GM12878 (cell line): Measurements from ENCODE around the gene NAV2. TPM values are rescaled to one million over a fixed set of nuclear protein-coding genes. Genes with fewer than 3 reads are reported as not detected.
A peak's percentile ranks its signal among the peaks of the same experiment; 100 is the strongest.

Source experiments
- ATAC-seq: fragments of 200-7000 bp; cut with Tn5 transposase; 3 replicates; pipeline ENCODE4 v1.9.1; 2020; ENCODE audit warnings: mild to moderate bottlenecking, moderate library complexity
- BruUV-seq: library from RNA; stranded (reverse); fragments of 400-500 nt; replicated peaks from 2 replicates; lab custom pipeline; 2021; lab: Mats Ljungman, UMichigan
- CTCF ChIA-PET: fragments of 300-600 bp; sonication (Branson Sonifier 250); formaldehyde crosslinking; extraction: SDS; loops from one replicate; lab custom pipeline; 2021; ENCODE audit warnings: inconsistent platforms; lab: Yijun Ruan, JAX
- POLR2A ChIA-PET: fragments of 350-600 bp; formaldehyde crosslinking; extraction: SDS; loops from one replicate; lab custom pipeline; 2021; ENCODE audit warnings: inconsistent platforms; lab: Charles Lee
- RAD21 ChIA-PET: fragments of 300-600 bp; sonication (Branson Sonifier 250); formaldehyde crosslinking; loops from one replicate; lab custom pipeline; 2023; ENCODE audit warnings: antibody characterized with exemption; ENCODE audit not compliant: unreplicated experiment; lab: Charles Lee
- SMC1A ChIA-PET: fragments of 300-600 bp; sonication (Branson Sonifier 250); formaldehyde crosslinking; loops from one replicate; lab custom pipeline; 2023; ENCODE audit not compliant: unreplicated experiment, uncharacterized antibody; lab: Charles Lee
- DNase-seq: peaks from one replicate; pipeline ENCODE4 v3.0.0-alpha.2; 2011; ENCODE audit warnings: low read depth, low spot score
- FAIRE-seq: peaks from 3 replicates; lab custom pipeline; 2011; peaks lifted over from hg19 to GRCh38; lab: Jason Lieb, UNC
- H2AFZ ChIP-seq: 2 replicates; pipeline ENCODE4 v1.6.0; 2011; ENCODE audit warnings: low read depth, low read length, control low read depth; ENCODE audit not compliant: control insufficient read depth
- H3K27ac ChIP-seq: 2 replicates; pipeline ENCODE4 v1.5.1; 2011; ENCODE audit warnings: control low read depth; ENCODE audit not compliant: control insufficient read depth, insufficient read depth
- H3K27me3 ChIP-seq, 2 experiments: replicated peaks in 1 of 2; 2 replicates each; pipeline versions ENCODE4 v1.6.0 to v1.6.1; 2011; ENCODE audit warnings: low read length in 1 of 2; ENCODE audit not compliant: control insufficient read depth in 2 of 2, insufficient read depth in 2 of 2
- H3K36me3 ChIP-seq, 2 experiments: 2 replicates each; pipeline ENCODE4 v1.5.1; 2011; ENCODE audit warnings: low read length in 1 of 2; ENCODE audit not compliant: control insufficient read depth in 2 of 2, insufficient read depth in 2 of 2
- H3K4me1 ChIP-seq: 2 replicates; pipeline ENCODE4 v1.6.1; 2011; ENCODE audit warnings: mild to moderate bottlenecking, low read length, moderate library complexity, mixed read lengths; ENCODE audit not compliant: control insufficient read depth, insufficient read depth
- H3K4me2 ChIP-seq: 2 replicates; pipeline ENCODE4 v1.6.0; 2011; ENCODE audit warnings: control low read depth; ENCODE audit not compliant: control insufficient read depth, insufficient read depth
- H3K4me3 ChIP-seq: fragments of 200-600 bp; sonication (generic); 2 replicates; pipeline ENCODE4 v1.5.1; 2016
- H3K79me2 ChIP-seq: 2 replicates; pipeline ENCODE4 v1.6.0; 2011; ENCODE audit warnings: low read length; ENCODE audit not compliant: control insufficient read depth, insufficient read depth
- H3K9ac ChIP-seq: 2 replicates; pipeline ENCODE4 v1.8.0; 2011; ENCODE audit warnings: low read length, control low read depth, mixed read lengths; ENCODE audit not compliant: control insufficient read depth, insufficient read depth
- H3K9me3 ChIP-seq: replicated peaks from 3 replicates; pipeline ENCODE4 v1.5.1; 2011; ENCODE audit warnings: mild to moderate bottlenecking, low read length; ENCODE audit not compliant: control insufficient read depth, insufficient read depth
- H4K20me1 ChIP-seq: 2 replicates; pipeline ENCODE4 v1.6.0; 2011; ENCODE audit not compliant: control insufficient read depth, insufficient read depth
- CBX5 ChIP-seq: sonication (generic); IDR thresholded peaks from 2 replicates; pipeline ENCODE4 v1.6.1; 2016; ENCODE audit warnings: low read depth, moderate library complexity, mild to moderate bottlenecking, inconsistent platforms
- EZH2 ChIP-seq: IDR thresholded peaks from 2 replicates; pipeline ENCODE4 v1.6.1; 2012; ENCODE audit warnings: low read depth, mild to moderate bottlenecking, control low read depth, inconsistent platforms, low read length, borderline replicate concordance; ENCODE audit not compliant: control insufficient read depth
- HDAC6 ChIP-seq: fragments of 200-600 bp; sonication (generic); IDR thresholded peaks from one replicate; pipeline ENCODE4 v1.8.0; 2017; ENCODE audit warnings: antibody characterized with exemption; ENCODE audit not compliant: unreplicated experiment
- NFXL1 ChIP-seq: fragments of 450-650 bp; IDR thresholded peaks from 2 replicates; pipeline ENCODE4 v1.6.1; 2017; ENCODE audit warnings: antibody characterized with exemption, mild to moderate bottlenecking, borderline replicate concordance
- PAX5 ChIP-seq: IDR thresholded peaks from 2 replicates; pipeline ENCODE4 v1.6.1; 2011; ENCODE audit warnings: low read depth, low read length, borderline replicate concordance
- POLR2A ChIP-seq: IDR thresholded peaks from 2 replicates; pipeline ENCODE4 v1.6.1; 2011; ENCODE audit warnings: low read depth, mild to moderate bottlenecking, low read length
- POU2F2 ChIP-seq: IDR thresholded peaks from 3 replicates; pipeline ENCODE4 v1.6.1; 2011; ENCODE audit warnings: low read depth, mild to moderate bottlenecking, low read length, borderline replicate concordance
- RBBP5 ChIP-seq: fragments of 200-600 bp; sonication (generic); conservative IDR thresholded peaks from 2 replicates; pipeline ENCODE4 v1.6.1; 2016
- RELB ChIP-seq: fragments of 450-650 bp; IDR thresholded peaks from 2 replicates; pipeline ENCODE4 v1.6.1; 2017; ENCODE audit warnings: low read depth, mild to moderate bottlenecking, moderate library complexity
- SUZ12 ChIP-seq: fragments of 200-600 bp; sonication (generic); IDR thresholded peaks from one replicate; pipeline ENCODE4 v1.6.1; 2018; ENCODE audit warnings: antibody characterized with exemption, mild to moderate bottlenecking; ENCODE audit not compliant: unreplicated experiment
- WRNIP1 ChIP-seq: IDR thresholded peaks from 2 replicates; pipeline ENCODE4 v1.6.1; 2011; ENCODE audit warnings: low read depth, low read length, improper control_type of control experiment, borderline replicate concordance
- ZNF384 ChIP-seq: IDR thresholded peaks from 2 replicates; pipeline ENCODE4 v1.6.1; 2012; ENCODE audit warnings: low read depth, mild to moderate bottlenecking, low read length, improper control_type of control experiment, borderline replicate concordance
- ZZZ3 ChIP-seq: IDR thresholded peaks from 2 replicates; pipeline ENCODE4 v1.6.1; 2011; ENCODE audit warnings: low read depth; ENCODE audit not compliant: control insufficient read depth, insufficient read length
- WGBS: methylation state at CpG from one replicate; pipeline ENCODE4 v1.1.6; 2016; ENCODE audit warnings: low lambda C conversion rate; ENCODE audit not compliant: insufficient replicate concordance, insufficient coverage; ENCODE audit errors: missing lambda C conversion rate; 5-methylcytosine and 5-hydroxymethylcytosine counted together
- in situ Hi-C: fragments of 300-500 bp; cut with MboI; formaldehyde crosslinking; loops from 9 replicates; pipeline ENCODE4 v1.14.3; 2018; ENCODE audit warnings: mixed read lengths
- intact Hi-C: fragments of 100-400 bp; cut with micrococcal nuclease; formaldehyde crosslinking; loops from one replicate; pipeline ENCODE4 v1.14.2; 2022; ENCODE audit not compliant: unreplicated experiment
- polyA plus RNA-seq, 11 experiments: library from polyadenylated mRNA; depleted of rRNA in 4 of 11; unstranded in 6 of 11; stranded (reverse) in 5 of 11; fragments of >200 nt; fragmentation: Nextera tagmentation in 4 of 11; fragmentation: Illumina TruSeq in 1 of 11; extraction: Ambion mirVana in 4 of 11; extraction: Trizol in 1 of 11; gene quantifications; 1 replicate in 1 of 11; 2 replicates in 10 of 11; pipeline versions ENCODE4 v1.2.1 to v1.2.3, GENCODE V29; 2011 to 2016; ENCODE audit warnings: inconsistent platforms in 2 of 11, missing spikeins in 2 of 11, low read depth in 1 of 11
- total RNA-seq, 4 experiments: library from RNA; depleted of rRNA in 3 of 4; stranded (reverse); fragments of >200 nt in 3 of 4; fragmentation: Illumina TruSeq in 1 of 4; extraction: Trizol in 1 of 4; gene quantifications; 2 replicates each; pipeline versions ENCODE4 v1.2.1 to v1.2.3, GENCODE V29; 2013 to 2021
- TF ChIP-seq, protein P1 (sequence below): fragments of 450-650 bp; IDR thresholded peaks from 2 replicates; pipeline ENCODE4 v1.6.1; 2016; ENCODE audit warnings: mild to moderate bottlenecking

Gene NAV2
- total and polyA plus RNA-seq, 10 of the 15 experiments (the other 5 are each of a cell fraction or from before 2014, with no cell fraction given), result 0.35 to 6.1 (median 1.1) TPM

GRCh38 chr11:20162824-20163782 lies 450.5 kb downstream of the NAV2 start:
- ChIA-PET POLR2A (no interaction called here), SMC1A (interaction anchor here (0.6 kb wide), 1 partner anchor 195 kb away, joined by 3 read pairs; no protein-coding TSS in a partner anchor), CTCF (no interaction called here), RAD21 (interaction anchor here (0.5 kb wide), 1 partner anchor 25 kb away, joined by 3 read pairs; no protein-coding TSS in a partner anchor)
- no peak for ATAC-seq
- Histone ChIP-seq H3K27ac (no peak overlapping the region), H3K27me3 (peaks cover 13 to 17% of the 10 kb centered on the region in 2 experiments; a peak in 3 of 4 replicates), H3K9me3 (no peaks in the 10 kb centered on the region; the same call in 2 of the 3 replicates), H3K4me2 (no peak overlapping the region), H3K79me2 (no peaks in the 10 kb centered on the region), H3K36me3 (no peaks in the 10 kb centered on the region), H3K4me1 (no peaks in the 10 kb centered on the region), H2AFZ (no peak overlapping the region), H4K20me1 (no peaks in the 10 kb centered on the region), H3K4me3 (no peak overlapping the region), H3K9ac (no peak overlapping the region)
- WGBS, result 41% methylated on average over 61 of the region's 61 CpGs
- intact Hi-C loops (no loop called here), in situ Hi-C loops (no loop called here)
- no peak for TF ChIP-seq RELB
- TF ChIP-seq, protein P1, sequence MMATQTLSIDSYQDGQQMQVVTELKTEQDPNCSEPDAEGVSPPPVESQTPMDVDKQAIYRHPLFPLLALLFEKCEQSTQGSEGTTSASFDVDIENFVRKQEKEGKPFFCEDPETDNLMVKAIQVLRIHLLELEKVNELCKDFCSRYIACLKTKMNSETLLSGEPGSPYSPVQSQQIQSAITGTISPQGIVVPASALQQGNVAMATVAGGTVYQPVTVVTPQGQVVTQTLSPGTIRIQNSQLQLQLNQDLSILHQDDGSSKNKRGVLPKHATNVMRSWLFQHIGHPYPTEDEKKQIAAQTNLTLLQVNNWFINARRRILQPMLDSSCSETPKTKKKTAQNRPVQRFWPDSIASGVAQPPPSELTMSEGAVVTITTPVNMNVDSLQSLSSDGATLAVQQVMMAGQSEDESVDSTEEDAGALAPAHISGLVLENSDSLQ, result no peak
- no peak for TF ChIP-seq POLR2A
- TF ChIP-seq ZNF384, result no peak
- no peak for TF ChIP-seq PAX5
- TF ChIP-seq HDAC6, result no peak
- TF ChIP-seq ZZZ3, result no peak
- TF ChIP-seq POU2F2, result no peak
- TF ChIP-seq EZH2, result 0 out of 2 replicates have a peak, but pooled peaks have one; percentile 63
- TF ChIP-seq RBBP5, result no peak
- no peak for TF ChIP-seq WRNIP1
- no peak for TF ChIP-seq CBX5
- peak; percentile 65 for TF ChIP-seq SUZ12
- no peak for TF ChIP-seq NFXL1
- no TSS peak for BruUV-seq
- no peak for FAIRE-seq
- DNase-seq, result no peak
